ENCODE results near the gene LMLN.
A peak's percentile ranks its signal among the peaks of the same experiment; 100 is the strongest.
"Not testable (repeated sequence)": the region's sequence is repeated elsewhere in the genome, so short reads cannot be mapped to it uniquely, and the experiment has no call there.

LMLN gene

GRCh38 chr3:197956626-197956988, 3.4 kb upstream of the LMLN start:
- no peak for DNase-seq

DNA sequence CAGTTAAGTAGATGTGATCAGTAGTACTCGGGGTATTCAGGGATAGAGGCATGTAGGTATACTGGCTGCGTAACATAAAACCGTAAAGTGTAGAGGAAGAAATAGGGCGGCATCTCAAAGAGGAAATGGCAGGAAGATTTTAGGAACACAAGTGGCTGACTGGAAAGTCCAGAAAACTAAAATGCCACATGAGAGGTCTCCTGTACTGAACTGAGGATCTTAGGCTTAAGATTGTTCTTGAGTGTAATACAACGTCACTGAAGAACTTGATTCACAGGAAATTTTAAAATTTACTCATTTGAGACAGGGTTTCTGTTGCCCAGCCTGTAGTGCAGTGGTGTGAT, 2.3 kb upstream of the LMLN start:
- DNase-seq, result no peak

- DNase-seq, result no peak
Observed at GRCh38 chr3:197958346-197958745, 1.7 kb upstream of the LMLN start.

GRCh38 chr3:197958848-197959247, 1.2 kb upstream of the LMLN start:
- not testable (repeated sequence) for DNase-seq

- DNase-seq, result no peak
Observed at GRCh38 chr3:197959500-197959890, 522 bp upstream of the LMLN start.

GRCh38 chr3:197960694-197961581, 921 bp downstream of the LMLN start:
- DNase-seq, result peak; percentile 24

- DNase-seq, result no peak
Observed at GRCh38 chr3:197961582-197961945, 1.5 kb downstream of the LMLN start.

GRCh38 chr3:197963019-197963637, 3.1 kb downstream of the LMLN start:
- no peak for DNase-seq

DNA sequence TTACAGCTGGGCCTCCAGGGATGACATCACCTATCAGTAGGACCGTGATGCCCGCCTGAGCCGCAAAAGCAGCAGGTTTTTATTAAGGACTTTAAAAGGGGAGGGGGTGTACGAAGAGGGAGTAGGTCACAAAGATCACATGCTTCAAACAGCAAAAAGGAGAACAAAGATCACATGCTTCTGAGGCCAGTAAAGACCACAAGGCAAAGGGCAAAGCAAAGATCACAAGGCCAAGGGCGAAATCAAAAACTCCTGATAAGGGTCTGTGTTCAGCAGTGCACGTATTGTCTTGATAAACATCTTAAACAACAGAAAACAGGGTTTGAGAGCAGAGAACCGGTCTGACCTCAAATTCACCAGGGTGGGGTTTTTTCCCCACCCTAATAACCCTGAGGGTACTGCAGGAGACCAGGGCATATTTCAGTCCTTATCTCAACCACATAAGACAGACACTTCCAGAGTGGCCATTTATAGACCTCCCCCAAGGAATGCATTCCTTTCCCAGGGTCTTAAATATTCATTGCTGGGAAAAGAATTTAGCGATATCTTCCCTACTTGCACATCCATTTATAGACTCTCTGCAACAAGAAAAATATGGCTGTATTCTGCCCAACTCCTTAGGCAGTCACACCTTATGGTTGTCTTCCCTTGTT, 7.4 kb downstream of the LMLN start:
- DNase-seq, result not testable (repeated sequence)

DNA sequence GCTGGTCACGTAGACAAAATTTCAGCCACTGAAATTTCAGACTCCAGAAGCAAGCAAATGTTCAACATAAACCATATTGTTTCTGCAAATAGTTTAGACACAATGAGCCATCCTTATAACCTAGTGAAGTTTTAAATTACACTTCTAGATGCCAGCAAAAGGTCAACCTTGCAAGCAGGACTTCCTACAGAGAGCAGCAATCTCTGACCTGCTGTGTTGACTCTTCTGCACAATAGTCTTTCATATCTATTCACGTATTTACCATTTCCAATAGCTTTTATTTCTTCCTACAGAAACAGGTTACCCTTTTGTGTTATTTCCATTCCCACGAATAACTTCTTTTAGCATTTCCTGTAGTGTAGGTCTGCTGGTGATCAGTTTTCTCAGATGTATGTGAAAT, 10.6 kb downstream of the LMLN start:
- no peak for DNase-seq

- no peak for DNase-seq
Observed at GRCh38 chr3:197974016-197974415, 14.0 kb downstream of the LMLN start.

GRCh38 chr3:197975311-197975710, 15.3 kb downstream of the LMLN start:
- no peak for DNase-seq

- no peak for DNase-seq
Observed at GRCh38 chr3:197983076-197983475, 23.1 kb downstream of the LMLN start.

GRCh38 chr3:197989651-197990050, 29.6 kb downstream of the LMLN start:
- no peak for DNase-seq

DNA sequence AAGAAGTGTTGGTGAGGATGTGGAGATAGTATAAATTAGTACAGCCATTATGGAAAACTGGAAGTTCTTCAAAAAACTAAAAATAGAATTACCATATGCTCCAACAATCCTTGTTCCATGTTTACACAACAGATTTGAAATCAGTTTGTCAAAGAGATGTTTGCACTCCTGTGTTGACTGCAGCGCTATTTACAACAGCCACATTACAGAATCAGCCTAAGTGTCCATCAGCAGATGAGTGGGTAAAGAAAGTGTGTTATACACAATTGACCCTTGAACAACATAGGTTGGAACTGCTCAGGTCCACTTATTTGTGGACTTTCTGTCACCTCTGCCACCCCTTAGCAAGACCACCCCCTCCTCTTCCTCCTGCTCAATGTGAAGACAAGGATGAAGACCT, 34.7 kb downstream of the LMLN start:
- no peak for DNase-seq

GRCh38 chr3:197996855-197997254, 36.8 kb downstream of the LMLN start:
- DNase-seq, result no peak

GRCh38 chr3:197997936-197998335, 37.9 kb downstream of the LMLN start:
- no peak for DNase-seq

GRCh38 chr3:198017090-198017489, 57.1 kb downstream of the LMLN start:
- DNase-seq, result no peak

DNA sequence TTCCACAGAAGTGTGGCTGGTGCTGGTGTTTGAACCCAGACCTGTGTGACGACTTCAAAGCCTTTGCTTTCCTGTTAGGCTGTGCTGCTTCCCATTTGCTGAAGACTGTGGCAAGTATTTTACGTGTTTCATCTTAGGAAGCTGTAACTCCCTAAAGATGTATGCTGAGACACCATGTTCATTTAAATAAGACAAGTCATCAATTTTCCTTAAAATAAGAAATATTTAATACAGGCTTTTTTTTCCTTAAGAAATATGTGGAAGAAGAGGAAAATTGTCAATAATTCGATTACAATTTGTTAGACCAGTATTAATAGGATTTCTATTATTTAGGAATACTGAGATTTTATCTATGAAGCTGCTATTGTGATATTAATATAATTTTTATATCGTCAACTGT, 58.4 kb downstream of the LMLN start:
- no peak for DNase-seq

DNA sequence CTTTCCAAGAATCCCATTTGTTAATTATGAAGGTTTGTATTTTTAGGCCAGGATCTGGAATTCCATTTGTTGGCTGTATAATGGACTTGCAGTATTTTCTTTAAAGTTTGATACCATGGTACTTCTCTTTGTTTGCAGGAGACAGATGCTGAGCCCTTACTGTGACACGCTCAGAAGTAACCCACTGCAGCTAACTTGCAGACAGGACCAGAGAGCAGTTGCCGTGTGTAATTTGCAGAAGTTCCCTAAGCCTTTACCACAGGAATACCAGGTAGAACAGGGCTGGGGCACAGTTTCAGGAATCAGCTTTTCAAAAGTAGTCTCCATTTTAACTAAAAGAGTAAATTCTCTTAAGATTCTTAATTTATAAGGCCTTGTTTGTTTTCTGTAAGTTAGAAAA, 59.1 kb downstream of the LMLN start:
- no peak for DNase-seq

- DNase-seq, result no peak
Observed at GRCh38 chr3:198021320-198021719, 61.3 kb downstream of the LMLN start.

GRCh38 chr3:198022604-198023003, 62.6 kb downstream of the LMLN start:
- no peak for DNase-seq

- DNase-seq, result no peak
Observed at GRCh38 chr3:198025644-198026043, 65.6 kb downstream of the LMLN start.

DNA sequence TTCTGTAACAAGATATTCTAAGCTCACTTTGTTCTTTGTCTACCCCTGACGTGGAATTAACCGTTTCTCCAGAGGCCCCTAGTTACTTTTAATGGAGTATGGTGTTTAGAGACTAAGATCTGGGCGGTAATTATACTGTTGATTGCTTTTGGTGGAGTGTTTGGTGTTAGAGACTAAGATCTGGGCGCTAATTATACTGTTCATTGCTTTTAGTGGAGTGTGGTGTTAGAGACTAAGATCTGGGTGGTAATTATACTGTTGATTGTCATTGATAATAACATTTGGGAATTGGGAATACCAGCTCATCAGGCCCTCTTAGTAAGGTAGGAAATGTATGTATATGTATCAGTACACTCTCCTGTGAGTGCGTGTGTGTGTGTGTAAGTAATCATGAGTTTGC, 66.6 kb downstream of the LMLN start:
- DNase-seq, result no peak

Data from fibroblast of skin of abdomen (primary cell).